HEK293 (cell line): ENCODE measurements around the gene MSRB2.

Experiments
- CTCF ChIA-PET: fragments of 350-600 bp; formaldehyde crosslinking; extraction: SDS; loops from one replicate; lab custom pipeline; 2021; ENCODE audit warnings: antibody characterized with exemption; lab: Yijun Ruan, JAX
- POLR2A ChIA-PET: fragments of 300-600 bp; formaldehyde crosslinking; extraction: SDS; loops from one replicate; lab custom pipeline; 2020; ENCODE audit warnings: antibody characterized with exemption, inconsistent platforms; lab: Yijun Ruan, JAX
- H3K27ac ChIP-seq: fragments of 200-500 bp; sonication (Bioruptor generic); 2 replicates; pipeline ENCODE4 v1.5.1; 2014; ENCODE audit warnings: low read depth, low read length, control low read depth, inconsistent platforms; ENCODE audit errors: extremely low read depth
- H3K36me3 ChIP-seq, 2 experiments: fragments of 200-500 bp in 1 of 2; sonication (Bioruptor generic) in 1 of 2; 1 replicate in 1 of 2; 2 replicates in 1 of 2; pipeline ENCODE4 v1.5.1; 2014 to 2017; ENCODE audit warnings: inconsistent platforms in 2 of 2, low read length in 2 of 2; ENCODE audit not compliant: control insufficient read depth in 2 of 2, insufficient read depth in 1 of 2
- H3K4me1 ChIP-seq: fragments of 200-500 bp; sonication (Bioruptor generic); 2 replicates; pipeline ENCODE4 v1.5.1; 2014; ENCODE audit warnings: mild to moderate bottlenecking, low read length, inconsistent platforms; ENCODE audit not compliant: control insufficient read depth, insufficient read depth
- H3K4me3 ChIP-seq: 2 replicates; pipeline ENCODE4 v1.5.1; 2011; ENCODE audit warnings: low read depth, mild to moderate bottlenecking, control low read depth, low read length, moderate library complexity
- H3K9me3 ChIP-seq: fragments of 200-500 bp; sonication (Bioruptor generic); 2 replicates; pipeline ENCODE4 v1.5.1; 2014; ENCODE audit warnings: low read depth, low read length, inconsistent platforms; ENCODE audit not compliant: control insufficient read depth, insufficient read depth
- AEBP2 ChIP-seq: fragments of 450-650 bp; formaldehyde crosslinking; IDR thresholded peaks from 2 replicates; pipeline ENCODE4 v1.5.1; 2016; ENCODE audit warnings: missing biosample characterization, missing genetic modification characterization, borderline replicate concordance
- GLI4 ChIP-seq: fragments of 450-650 bp; formaldehyde crosslinking; IDR thresholded peaks from 2 replicates; pipeline ENCODE4 v1.5.1; 2016; ENCODE audit warnings: missing biosample characterization, missing genetic modification characterization
- INSM2 ChIP-seq: fragments of 450-650 bp; formaldehyde crosslinking; IDR thresholded peaks from 2 replicates; pipeline ENCODE4 v1.5.1; 2016; ENCODE audit warnings: missing biosample characterization, missing genetic modification characterization
- SP3 ChIP-seq: fragments of 450-650 bp; formaldehyde crosslinking; IDR thresholded peaks from 2 replicates; pipeline ENCODE4 v1.5.1; 2016; ENCODE audit warnings: missing biosample characterization, missing genetic modification characterization
- ZBTB44 ChIP-seq: fragments of 450-650 bp; IDR thresholded peaks from 2 replicates; pipeline ENCODE4 v1.5.1; 2018; ENCODE audit warnings: missing biosample characterization, mild to moderate bottlenecking, missing genetic modification characterization
- ZNF133 ChIP-seq: fragments of 450-650 bp; formaldehyde crosslinking; IDR thresholded peaks from 2 replicates; pipeline ENCODE4 v1.5.1; 2016; ENCODE audit warnings: missing biosample characterization, missing genetic modification characterization
- ZNF19 ChIP-seq: fragments of 450-650 bp; formaldehyde crosslinking; IDR thresholded peaks from 2 replicates; pipeline ENCODE4; 2016; ENCODE audit warnings: missing biosample characterization, missing genetic modification characterization, low read depth
- ZNF223 ChIP-seq: fragments of 450-650 bp; formaldehyde crosslinking; IDR thresholded peaks from 2 replicates; pipeline ENCODE4 v1.5.1; 2016; ENCODE audit warnings: missing biosample characterization, missing genetic modification characterization
- ZNF341 ChIP-seq: fragments of 450-650 bp; formaldehyde crosslinking; IDR thresholded peaks from 2 replicates; pipeline ENCODE4; 2016; ENCODE audit warnings: low read depth, missing biosample characterization, missing genetic modification characterization
- ZNF362 ChIP-seq: fragments of 450-650 bp; formaldehyde crosslinking; IDR thresholded peaks from 2 replicates; pipeline ENCODE4 v1.5.1; 2016; ENCODE audit warnings: missing biosample characterization, missing genetic modification characterization
- ZNF48 ChIP-seq: fragments of 450-650 bp; formaldehyde crosslinking; IDR thresholded peaks from 2 replicates; pipeline ENCODE4 v1.5.1; 2016; ENCODE audit warnings: missing biosample characterization, missing genetic modification characterization
- ZNF514 ChIP-seq: fragments of 450-650 bp; formaldehyde crosslinking; IDR thresholded peaks from 2 replicates; pipeline ENCODE4 v1.5.1; 2016; ENCODE audit warnings: missing biosample characterization, missing genetic modification characterization
- ZNF544 ChIP-seq: fragments of 450-650 bp; formaldehyde crosslinking; IDR thresholded peaks from 2 replicates; pipeline ENCODE4 v1.5.0; 2017; ENCODE audit warnings: missing biosample characterization, missing genetic modification characterization
- ZNF548 ChIP-seq: fragments of 450-650 bp; formaldehyde crosslinking; IDR thresholded peaks from 2 replicates; pipeline ENCODE4 v1.5.1; 2016; ENCODE audit warnings: missing biosample characterization, missing genetic modification characterization
- TF ChIP-seq, protein P1 (sequence below): fragments of 450-650 bp; formaldehyde crosslinking; IDR thresholded peaks from 2 replicates; pipeline ENCODE4 v1.5.1; 2017; ENCODE audit warnings: missing biosample characterization, missing genetic modification characterization
- TF ChIP-seq, protein P2 (sequence below): fragments of 450-650 bp; formaldehyde crosslinking; IDR thresholded peaks from 2 replicates; pipeline ENCODE4 v1.5.1; 2017; ENCODE audit warnings: missing biosample characterization, missing genetic modification characterization
- TF ChIP-seq, protein P3 (sequence below): fragments of 450-650 bp; formaldehyde crosslinking; IDR thresholded peaks from 2 replicates; pipeline ENCODE4; 2016; ENCODE audit warnings: missing biosample characterization, missing genetic modification characterization

MSRB2 gene

GRCh38 chr10:23053036-23053435, 42.3 kb upstream of the MSRB2 start:
- ChIA-PET POLR2A (no interaction called here), CTCF (interaction anchor here (0.6 kb wide), 3 partner anchors 9 to 1036 kb away, joined by 3 to 4 read pairs (median 3); no protein-coding TSS in a partner anchor)
- H3K36me3 ChIP-seq: no peaks in the 10 kb centered on the region

GRCh38 chr10:23055424-23056185, 39.8 kb upstream of the MSRB2 start:
- H3K27ac ChIP-seq: no peak overlapping the region
- H3K9me3 ChIP-seq: no peaks in the 10 kb centered on the region
- H3K4me3 ChIP-seq: no peak overlapping the region
- H3K4me1 ChIP-seq: no peaks in the 10 kb centered on the region
- ChIA-PET POLR2A (no interaction called here), CTCF (no interaction called here)
- TF ChIP-seq SP3: no peak
- TF ChIP-seq ZNF362 (tag by site-specific recombination): peak; percentile 31; the same call in 1 of the 2 replicates
- no peak for TF ChIP-seq INSM2 (tag by site-specific recombination)
- 0 out of 2 replicates have a peak, but pooled peaks have one; percentile 25 for TF ChIP-seq ZBTB44 (tag by site-specific recombination)
- TF ChIP-seq ZNF544 (tag by site-specific recombination): no peak
- no peak for TF ChIP-seq AEBP2
- TF ChIP-seq, protein P1, sequence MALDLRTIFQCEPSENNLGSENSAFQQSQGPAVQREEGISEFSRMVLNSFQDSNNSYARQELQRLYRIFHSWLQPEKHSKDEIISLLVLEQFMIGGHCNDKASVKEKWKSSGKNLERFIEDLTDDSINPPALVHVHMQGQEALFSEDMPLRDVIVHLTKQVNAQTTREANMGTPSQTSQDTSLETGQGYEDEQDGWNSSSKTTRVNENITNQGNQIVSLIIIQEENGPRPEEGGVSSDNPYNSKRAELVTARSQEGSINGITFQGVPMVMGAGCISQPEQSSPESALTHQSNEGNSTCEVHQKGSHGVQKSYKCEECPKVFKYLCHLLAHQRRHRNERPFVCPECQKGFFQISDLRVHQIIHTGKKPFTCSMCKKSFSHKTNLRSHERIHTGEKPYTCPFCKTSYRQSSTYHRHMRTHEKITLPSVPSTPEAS (tag by site-specific recombination): no peak
- no peak for TF ChIP-seq ZNF548 (tag by site-specific recombination)
- TF ChIP-seq GLI4: no peak
- TF ChIP-seq ZNF223 (tag by site-specific recombination): no peak
- no peak for TF ChIP-seq ZNF133
- TF ChIP-seq ZNF514 (tag by site-specific recombination): no peak
- TF ChIP-seq ZNF19 (tag by site-specific recombination): no peak
- TF ChIP-seq ZNF48 (tag by site-specific recombination): no peak
- H3K36me3 ChIP-seq: no peaks in the 10 kb centered on the region

More at GRCh38 chr10:23053036-23053435, 42.3 kb upstream of the MSRB2 start:
- Histone ChIP-seq H3K4me1 (no peaks in the 10 kb centered on the region), H3K4me3 (no peak overlapping the region), H3K9me3 (no peaks in the 10 kb centered on the region), H3K27ac (no peak overlapping the region)
- TF ChIP-seq, protein P2, sequence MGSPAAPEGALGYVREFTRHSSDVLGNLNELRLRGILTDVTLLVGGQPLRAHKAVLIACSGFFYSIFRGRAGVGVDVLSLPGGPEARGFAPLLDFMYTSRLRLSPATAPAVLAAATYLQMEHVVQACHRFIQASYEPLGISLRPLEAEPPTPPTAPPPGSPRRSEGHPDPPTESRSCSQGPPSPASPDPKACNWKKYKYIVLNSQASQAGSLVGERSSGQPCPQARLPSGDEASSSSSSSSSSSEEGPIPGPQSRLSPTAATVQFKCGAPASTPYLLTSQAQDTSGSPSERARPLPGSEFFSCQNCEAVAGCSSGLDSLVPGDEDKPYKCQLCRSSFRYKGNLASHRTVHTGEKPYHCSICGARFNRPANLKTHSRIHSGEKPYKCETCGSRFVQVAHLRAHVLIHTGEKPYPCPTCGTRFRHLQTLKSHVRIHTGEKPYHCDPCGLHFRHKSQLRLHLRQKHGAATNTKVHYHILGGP (tag by site-specific recombination): peak; percentile 96
- TF ChIP-seq, protein P3, sequence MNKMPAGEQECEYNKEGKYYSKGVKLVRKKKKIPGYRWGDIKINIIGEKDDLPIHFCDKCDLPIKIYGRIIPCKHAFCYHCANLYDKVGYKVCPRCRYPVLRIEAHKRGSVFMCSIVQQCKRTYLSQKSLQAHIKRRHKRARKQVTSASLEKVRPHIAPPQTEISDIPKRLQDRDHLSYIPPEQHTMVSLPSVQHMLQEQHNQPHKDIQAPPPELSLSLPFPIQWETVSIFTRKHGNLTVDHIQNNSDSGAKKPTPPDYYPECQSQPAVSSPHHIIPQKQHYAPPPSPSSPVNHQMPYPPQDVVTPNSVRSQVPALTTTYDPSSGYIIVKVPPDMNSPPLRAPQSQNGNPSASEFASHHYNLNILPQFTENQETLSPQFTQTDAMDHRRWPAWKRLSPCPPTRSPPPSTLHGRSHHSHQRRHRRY (tag by site-specific recombination): no peak
- TF ChIP-seq ZNF341 (tag by site-specific recombination): peak; percentile 85
